Hypothalamus (tissue), 51 donors: ENCODE results near the gene TEX13B.
"Not testable (repeated sequence)": the region's sequence is repeated elsewhere in the genome, so short reads cannot be mapped to it uniquely, and the experiment has no call there.

Source experiments
- DNase-seq, 51 donors: peaks; one replicate each; lab custom pipeline; 2025; lab: John Stamatoyannopoulos, UW

Gene TEX13B

DNA sequence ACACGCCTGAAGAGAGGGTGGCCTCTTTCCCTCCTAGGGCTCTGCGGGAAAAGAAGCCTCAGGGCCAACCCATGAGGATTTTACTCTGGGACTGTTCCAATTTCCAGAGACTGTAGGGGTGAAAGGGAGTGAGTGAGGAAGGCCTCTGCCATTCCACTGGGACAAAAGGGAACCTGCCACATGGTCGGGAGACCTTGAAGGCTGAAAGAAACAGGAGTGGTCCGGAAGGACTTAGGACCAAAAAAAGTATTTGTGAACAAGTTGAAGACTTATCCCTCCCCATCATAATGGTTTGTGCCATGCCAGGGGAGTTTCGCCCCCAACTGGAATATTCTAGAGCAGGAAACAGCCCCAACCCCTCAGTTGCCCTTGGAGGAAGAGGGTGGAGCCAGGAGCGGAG lies at the start of gene TEX13B:
Gene TEX13B (minus strand): TSS at position 15 of the 400 bp plus-strand sequence. CDS start 243 bp downstream, outside the sequence.
- DNase-seq: no peak

- no peak for DNase-seq
Measured at GRCh38 chrX:108029928-108030711, 48.0 kb upstream of the TEX13B start.

DNA sequence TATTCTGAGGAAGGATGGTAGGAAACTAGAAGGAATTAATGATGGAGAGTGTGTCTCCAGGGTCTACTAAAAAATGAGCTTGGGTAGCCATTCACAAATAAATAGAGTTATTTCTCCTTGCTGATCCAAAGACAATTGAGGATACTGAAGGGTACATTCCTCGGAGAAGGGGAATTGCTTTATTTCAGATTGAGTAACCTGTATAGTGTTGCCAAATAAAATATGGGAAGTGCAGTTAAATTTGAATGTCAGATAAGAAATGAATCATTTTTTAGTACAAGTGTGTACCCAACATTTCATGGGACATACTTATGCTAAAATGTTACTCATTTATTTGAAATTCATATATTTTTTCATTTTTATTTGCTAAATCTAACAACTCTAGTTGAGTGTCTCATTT lies 46.7 kb upstream of the TEX13B start:
- DNase-seq: no peak

DNA sequence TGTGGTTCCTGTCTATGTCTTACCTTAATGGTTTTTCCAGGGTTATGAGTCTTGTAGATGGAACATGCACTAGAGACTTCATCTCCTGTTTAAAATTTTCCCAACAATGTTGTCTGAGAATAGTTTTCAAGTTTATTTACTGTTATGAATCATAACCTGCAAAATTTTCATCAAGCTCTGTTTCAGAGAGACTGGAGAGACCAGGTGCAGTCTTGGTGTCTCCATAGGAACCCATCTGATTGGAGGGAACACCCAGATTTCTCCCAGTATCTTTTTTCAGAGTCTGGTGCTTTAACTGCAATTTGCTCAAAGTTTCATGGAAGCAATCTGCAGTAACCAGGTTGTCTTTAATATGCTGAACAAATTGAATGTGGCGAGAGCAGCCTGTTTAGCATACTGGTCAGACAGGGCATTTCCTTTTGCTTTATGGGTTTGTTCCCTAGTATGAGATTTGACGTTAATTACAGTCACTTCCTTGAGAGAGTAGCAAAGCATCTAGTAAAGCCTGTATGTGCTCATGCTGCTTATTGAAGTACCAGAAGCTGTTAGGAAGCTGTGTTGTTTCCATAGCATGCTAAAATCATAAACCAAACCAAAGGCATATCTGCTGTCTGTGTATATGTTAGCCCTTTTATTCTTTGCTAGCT lies 43.9 kb upstream of the TEX13B start:
- DNase-seq: no peak

GRCh38 chrX:108025376-108025775 lies 43.2 kb upstream of the TEX13B start:
- DNase-seq: no peak

GRCh38 chrX:108022491-108023089 lies 40.4 kb upstream of the TEX13B start:
- no peak for DNase-seq

DNA sequence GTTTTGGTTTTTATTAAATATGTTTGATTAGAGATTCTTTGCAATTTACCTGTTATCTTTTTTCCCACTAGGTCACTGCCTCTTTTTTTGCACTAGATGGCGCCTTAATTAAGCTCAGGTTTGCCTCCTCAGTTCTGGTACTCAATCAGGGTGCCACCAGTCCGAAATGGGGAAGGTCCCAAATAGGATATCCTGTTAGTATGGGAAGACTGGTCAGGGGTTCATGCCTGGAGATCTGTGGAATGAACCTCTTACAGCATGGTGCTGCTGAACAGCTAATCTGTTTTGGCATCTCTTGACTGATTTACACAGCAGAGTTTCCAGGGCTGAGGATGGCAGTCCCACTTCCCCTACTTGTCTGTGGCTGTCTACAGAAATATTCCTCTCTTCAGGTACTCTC lies 38.5 kb upstream of the TEX13B start:
- no peak for DNase-seq

DNA sequence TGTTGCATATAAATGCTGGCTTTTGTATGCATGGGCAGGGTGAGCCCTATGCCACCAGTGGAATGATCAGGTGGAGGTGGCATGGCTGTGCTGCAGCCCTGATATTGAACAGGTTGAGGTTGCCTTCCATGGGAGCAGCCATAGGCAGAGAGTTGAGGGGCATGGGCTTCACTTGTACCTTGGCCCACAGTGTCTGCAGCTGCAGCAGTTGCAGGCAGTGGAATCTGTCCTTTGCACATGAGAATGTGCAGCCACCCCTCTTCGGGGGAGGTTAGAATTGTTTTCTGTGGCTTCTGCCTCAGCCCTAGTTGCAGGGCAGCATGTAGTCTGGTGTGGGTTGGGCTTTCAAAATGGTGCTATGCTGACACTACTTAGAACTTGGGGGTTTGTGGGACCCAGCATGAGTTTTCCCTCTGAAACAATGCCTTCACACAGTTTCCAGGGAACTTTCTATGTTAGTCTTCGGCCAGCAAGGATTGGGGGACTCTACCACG lies 37.3 kb upstream of the TEX13B start:
- DNase-seq: no peak

- no peak for DNase-seq
Measured at GRCh38 chrX:108018656-108019381, 36.6 kb upstream of the TEX13B start.

GRCh38 chrX:108001218-108001814 lies 19.1 kb upstream of the TEX13B start:
- DNase-seq: no peak

DNA sequence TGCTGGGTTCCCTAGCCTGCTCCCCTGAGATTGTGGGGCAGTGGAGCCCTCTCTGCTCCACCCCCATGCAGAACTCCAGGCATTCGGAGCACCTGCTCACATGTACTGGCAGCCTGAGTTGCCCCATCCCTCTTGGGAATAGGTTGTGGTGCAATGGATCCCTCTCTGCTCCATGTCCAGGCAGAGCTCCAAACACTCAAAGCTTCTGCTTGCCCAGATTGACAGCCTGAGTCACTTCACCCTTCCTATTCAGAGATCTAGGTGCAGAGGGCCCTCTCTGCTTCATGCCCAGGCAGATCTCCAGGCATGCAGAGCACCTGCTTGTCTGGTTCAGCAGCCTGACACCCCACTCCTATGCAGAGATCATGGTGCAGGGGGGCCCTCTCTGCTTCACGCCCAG lies 18.6 kb upstream of the TEX13B start:
- DNase-seq: no peak

DNA sequence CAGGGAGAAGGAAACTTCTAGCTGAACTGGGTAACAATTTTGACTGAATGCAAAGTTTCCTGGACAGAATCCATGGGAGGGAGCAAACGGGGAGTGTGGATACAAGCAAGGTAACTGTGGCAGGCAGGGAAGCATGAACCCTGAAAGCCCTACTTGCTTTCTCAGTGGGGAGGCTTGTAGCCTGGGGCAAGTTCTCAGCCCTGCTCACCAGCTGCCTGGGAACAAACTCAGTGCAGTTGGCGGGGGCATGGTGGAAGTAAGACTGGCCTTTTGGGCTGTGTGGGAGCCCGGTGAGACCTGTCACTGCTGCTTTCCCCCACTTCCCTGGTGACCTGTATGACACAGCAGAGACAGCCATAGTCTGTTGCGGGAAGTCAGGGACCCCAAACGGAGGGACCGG lies 14.0 kb upstream of the TEX13B start:
- DNase-seq: no peak

- no peak for DNase-seq
Measured at GRCh38 chrX:107985033-107985432, 2.9 kb upstream of the TEX13B start.

GRCh38 chrX:107979534-107979933 lies 2.6 kb downstream of the TEX13B start:
- no peak for DNase-seq

DNA sequence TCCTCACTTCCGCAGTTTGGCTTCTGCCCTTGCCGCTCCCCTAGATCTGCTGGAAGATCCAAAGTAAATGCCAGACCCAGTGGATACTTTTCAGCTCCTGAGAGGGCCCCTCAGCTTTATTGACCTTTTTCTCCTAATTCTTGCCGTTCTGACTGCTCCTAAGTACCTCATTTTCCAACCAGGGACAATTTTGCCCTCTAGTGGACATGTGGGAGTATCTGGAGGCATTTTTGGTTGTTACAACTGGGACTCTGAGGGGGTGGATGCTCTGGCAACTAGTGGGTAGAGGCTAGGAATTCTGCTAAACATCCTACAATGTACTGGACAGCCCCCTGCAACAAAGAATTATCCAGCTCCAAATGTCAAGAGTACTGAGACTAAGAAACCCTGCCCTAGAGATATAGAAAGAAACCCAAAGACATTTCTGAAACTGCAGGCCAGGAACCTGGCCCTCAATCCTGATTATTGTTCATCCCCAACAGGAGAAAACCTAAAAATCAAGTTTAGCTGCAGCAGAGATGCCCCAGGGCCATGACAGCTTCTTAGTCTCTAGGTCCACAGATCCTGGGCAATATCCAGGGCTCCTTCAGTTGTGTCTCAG lies 3.4 kb downstream of the TEX13B start:
- DNase-seq: peak in 2 of 51 donors; percentile 0 to 5

DNA sequence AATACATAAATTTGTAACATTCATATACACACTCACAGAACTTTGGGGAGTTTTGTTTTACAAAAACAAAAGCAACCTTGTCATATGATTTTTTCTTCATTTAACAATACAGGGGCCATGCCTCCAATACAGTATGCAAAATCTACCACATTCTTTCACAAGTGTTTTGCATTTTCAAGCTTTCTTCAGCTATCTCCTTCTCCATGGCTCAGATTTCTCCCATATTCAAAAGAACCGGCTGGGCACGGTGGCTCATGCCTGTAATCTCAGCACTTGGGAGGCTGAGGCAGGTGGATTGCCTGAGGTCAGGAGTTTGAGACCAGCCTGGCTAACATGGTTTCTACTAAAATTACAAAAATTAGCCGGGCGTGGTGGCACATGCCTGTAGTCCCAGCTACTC lies 4.1 kb downstream of the TEX13B start:
- no peak for DNase-seq

GRCh38 chrX:107971636-107972035 lies 10.5 kb downstream of the TEX13B start:
- no peak for DNase-seq

DNA sequence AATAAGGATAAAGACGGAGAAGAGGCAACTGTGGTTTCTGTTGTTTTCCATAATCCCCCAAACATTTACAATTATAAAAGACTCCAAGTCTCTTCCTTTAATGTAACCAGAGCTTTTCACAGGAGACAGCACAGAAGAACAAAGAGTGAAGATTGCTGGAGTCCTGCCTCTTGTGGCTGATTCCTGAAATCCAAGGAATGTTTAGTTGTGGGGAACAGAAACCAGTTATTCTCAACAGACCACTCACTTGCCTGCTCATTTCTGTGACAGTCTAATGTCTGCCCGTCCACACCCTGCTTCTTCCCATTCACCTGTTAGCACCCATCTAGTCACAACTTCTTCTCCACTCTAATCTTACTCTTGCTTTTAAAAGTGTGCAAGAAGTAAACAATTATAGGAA lies 12.1 kb downstream of the TEX13B start:
- no peak for DNase-seq

GRCh38 chrX:107968623-107969022 lies 13.5 kb downstream of the TEX13B start:
- DNase-seq: no peak

- not testable (repeated sequence) for DNase-seq
Measured at GRCh38 chrX:107955337-107955736, 26.8 kb downstream of the TEX13B start.
